VCaP (cell line): ENCODE results near the gene CD276.

Source experiments
- H3K27ac ChIP-seq: fragments of 450-650 bp; 2 replicates; pipeline ENCODE4 v1.5.1; 2017
- CTCF ChIP-seq: fragments of 450-650 bp; conservative IDR thresholded peaks from 2 replicates; pipeline ENCODE4 v1.5.1; 2017; ENCODE audit warnings: mild to moderate bottlenecking, moderate library complexity

Gene CD276

GRCh38 chr15:73704869-73705645 is 20.9 kb downstream of the CD276 start:
- peak; percentile 98 for TF ChIP-seq CTCF

GRCh38 chr15:73708691-73709090 is 24.5 kb downstream of the CD276 start:
- H3K27ac ChIP-seq: no peak overlapping the region
- TF ChIP-seq CTCF: no peak

More at GRCh38 chr15:73704869-73705645, 20.9 kb downstream of the CD276 start:
- no peak overlapping the region for H3K27ac ChIP-seq

GRCh38 chr15:73709241-73709640 is 25.1 kb downstream of the CD276 start:
- H3K27ac ChIP-seq: 0 out of 2 replicates have a peak overlapping the region, but pooled peaks have one; percentile 5
- TF ChIP-seq CTCF: no peak

GRCh38 chr15:73709686-73710085 is 25.5 kb downstream of the CD276 start:
- no peak for TF ChIP-seq CTCF

GRCh38 chr15:73710321-73710720 is 26.1 kb downstream of the CD276 start:
- no peak for TF ChIP-seq CTCF
- H3K27ac ChIP-seq: 0 out of 2 replicates have a peak overlapping the region, but pooled peaks have one; percentile 5

More at GRCh38 chr15:73709686-73710085, 25.5 kb downstream of the CD276 start:
- H3K27ac ChIP-seq: 0 out of 2 replicates have a peak overlapping the region, but pooled peaks have one; percentile 5

GRCh38 chr15:73711526-73711925 is 27.3 kb downstream of the CD276 start:
- H3K27ac ChIP-seq: no peak overlapping the region

GRCh38 chr15:73712107-73712506 is 27.9 kb downstream of the CD276 start:
- no peak overlapping the region for H3K27ac ChIP-seq

More at GRCh38 chr15:73711526-73711925, 27.3 kb downstream of the CD276 start:
- TF ChIP-seq CTCF: no peak

More at GRCh38 chr15:73712107-73712506, 27.9 kb downstream of the CD276 start:
- TF ChIP-seq CTCF: no peak
